H9 (cell line): ENCODE results near the gene ADIPOR1. TPM values are rescaled to one million over a fixed set of nuclear protein-coding genes. Genes with fewer than 3 reads are reported as not detected.

Source experiments
- DNase-seq: peaks from one replicate; pipeline ENCODE4 v3.0.0-alpha.2; 2017
- H2AFZ ChIP-seq: one replicate; pipeline ENCODE4 v1.6.1; 2013; ENCODE audit warnings: mild to moderate bottlenecking, low read length, control low read depth, moderate library complexity
- H2AK5ac ChIP-seq: 2 replicates; pipeline ENCODE4 v1.6.1; 2013; ENCODE audit warnings: low read length, control low read depth, mixed read lengths; ENCODE audit not compliant: insufficient read length
- H2BK120ac ChIP-seq: one replicate; pipeline ENCODE4 v1.6.1; 2013; ENCODE audit warnings: low read depth, mild to moderate bottlenecking, low read length, control low read depth, inconsistent platforms; ENCODE audit not compliant: poor library complexity, severe bottlenecking
- H2BK12ac ChIP-seq: 2 replicates; pipeline ENCODE4 v1.6.1; 2013; ENCODE audit warnings: low read length, control low read depth, mixed read lengths, low read depth; ENCODE audit not compliant: insufficient read length
- H2BK15ac ChIP-seq: 2 replicates; pipeline ENCODE4 v1.6.1; 2013; ENCODE audit warnings: low read depth, low read length, control low read depth
- H2BK20ac ChIP-seq: one replicate; pipeline ENCODE4 v1.6.1; 2013; ENCODE audit warnings: low read depth, mild to moderate bottlenecking, low read length, control low read depth, inconsistent platforms; ENCODE audit not compliant: poor library complexity, severe bottlenecking
- H2BK5ac ChIP-seq: 2 replicates; pipeline ENCODE4 v1.6.1; 2013; ENCODE audit warnings: low read length, control low read depth, mixed read lengths; ENCODE audit not compliant: insufficient read length
- H3K14ac ChIP-seq: 2 replicates; pipeline ENCODE4 v1.6.1; 2013; ENCODE audit warnings: low read length, control low read depth; ENCODE audit not compliant: insufficient read depth
- H3K18ac ChIP-seq: 2 replicates; pipeline ENCODE4 v1.6.1; 2013; ENCODE audit warnings: low read depth, mild to moderate bottlenecking, mixed read lengths, low read length, control low read depth; ENCODE audit not compliant: insufficient read length
- H3K23ac ChIP-seq: 2 replicates; pipeline ENCODE4 v1.6.1; 2013; ENCODE audit warnings: low read length, control low read depth, mixed read lengths, low read depth; ENCODE audit not compliant: insufficient read length
- H3K23me2 ChIP-seq: 2 replicates; pipeline ENCODE4 v1.6.1; 2013; ENCODE audit warnings: low read depth, mild to moderate bottlenecking, mixed read lengths, low read length, control low read depth; ENCODE audit not compliant: insufficient read length, poor library complexity, severe bottlenecking
- H3K27ac ChIP-seq: 2 replicates; pipeline ENCODE4 v1.5.1; 2013; ENCODE audit warnings: low read length, control low read depth, mixed read lengths, low read depth; ENCODE audit not compliant: insufficient read length
- H3K27me3 ChIP-seq: 2 replicates; pipeline ENCODE4 v1.6.1; 2013; ENCODE audit warnings: low read length, control low read depth, inconsistent platforms; ENCODE audit not compliant: insufficient read depth
- H3K4ac ChIP-seq: 2 replicates; pipeline ENCODE4 v1.6.1; 2013; ENCODE audit warnings: low read depth, mild to moderate bottlenecking, control low read depth, inconsistent platforms, low read length, moderate library complexity
- H3K4me1 ChIP-seq: 2 replicates; pipeline ENCODE4 v1.6.1; 2013; ENCODE audit warnings: low read length, control low read depth, inconsistent platforms; ENCODE audit not compliant: insufficient read depth
- H3K4me2 ChIP-seq: 2 replicates; pipeline ENCODE4 v1.6.1; 2013; ENCODE audit warnings: low read length, control low read depth, mixed read lengths; ENCODE audit not compliant: insufficient read length, insufficient read depth
- H3K56ac ChIP-seq: 2 replicates; pipeline ENCODE4 v1.6.1; 2013; ENCODE audit warnings: low read depth, mild to moderate bottlenecking, mixed read lengths, low read length, control low read depth; ENCODE audit not compliant: insufficient read length
- H3K79me1 ChIP-seq: 2 replicates; pipeline ENCODE4 v1.6.1; 2013; ENCODE audit warnings: low read depth, mild to moderate bottlenecking, moderate library complexity, low read length, control low read depth, inconsistent platforms; ENCODE audit not compliant: insufficient read depth, poor library complexity, severe bottlenecking
- H3K79me2 ChIP-seq: 2 replicates; pipeline ENCODE4 v1.6.1; 2013; ENCODE audit warnings: low read length, control low read depth, inconsistent platforms; ENCODE audit not compliant: insufficient read depth
- H3K9ac ChIP-seq: 2 replicates; pipeline ENCODE4 v1.6.1; 2013; ENCODE audit warnings: low read length, control low read depth, mixed read lengths; ENCODE audit not compliant: insufficient read length; ENCODE audit errors: extremely low read depth
- H3K9me3 ChIP-seq: one replicate; pipeline ENCODE4 v1.6.1; 2013; ENCODE audit warnings: low read depth, low read length, inconsistent platforms; ENCODE audit not compliant: control insufficient read depth
- H3T11ph ChIP-seq: one replicate; pipeline ENCODE4 v1.6.1; 2013; ENCODE audit warnings: mild to moderate bottlenecking, low read length, control low read depth, inconsistent platforms
- H4K20me1 ChIP-seq: one replicate; pipeline ENCODE4 v1.6.1; 2013; ENCODE audit not compliant: control insufficient read depth, insufficient read length, insufficient read depth
- H4K5ac ChIP-seq: 2 replicates; pipeline ENCODE4 v1.6.1; 2013; ENCODE audit warnings: low read depth, mild to moderate bottlenecking, mixed read lengths, low read length, control low read depth; ENCODE audit not compliant: insufficient read length
- H4K8ac ChIP-seq: replicated peaks from 2 replicates; pipeline ENCODE4 v1.6.1; 2013; ENCODE audit warnings: low read length, control low read depth, mixed read lengths, low read depth; ENCODE audit not compliant: insufficient read length
- H4K91ac ChIP-seq: 2 replicates; pipeline ENCODE4 v1.6.1; 2013; ENCODE audit warnings: low read depth, mild to moderate bottlenecking, moderate library complexity, mixed read lengths, low read length, control low read depth; ENCODE audit not compliant: insufficient read length
- H3K27ac Mint-ChIP-seq, 3 experiments: 2 replicates in 2 of 3; 3 replicates in 1 of 3; pipeline ENCODE4 v1.8.0; 2020 to 2021; ENCODE audit warnings: mixed read lengths in 3 of 3, mild to moderate bottlenecking in 1 of 3, moderate library complexity in 1 of 3
- H3K27me3 Mint-ChIP-seq: 2 replicates; pipeline ENCODE4 v1.8.0; 2021; ENCODE audit warnings: low read depth, mild to moderate bottlenecking, moderate library complexity, mixed read lengths
- H3K36me3 Mint-ChIP-seq, 3 experiments: 2 replicates in 2 of 3; 3 replicates in 1 of 3; pipeline ENCODE4 v1.8.0; 2020 to 2021; ENCODE audit warnings: low read depth in 3 of 3, mixed read lengths in 3 of 3; ENCODE audit not compliant: insufficient read depth in 1 of 3
- H3K4me1 Mint-ChIP-seq, 2 experiments: 2 replicates each; pipeline ENCODE4 v1.8.0; 2020; ENCODE audit warnings: mixed read lengths in 2 of 2
- H3K4me3 Mint-ChIP-seq, 2 experiments: 2 replicates in 1 of 2; 3 replicates in 1 of 2; pipeline ENCODE4 v1.8.0; 2020 to 2021; ENCODE audit warnings: mild to moderate bottlenecking in 2 of 2, mixed read lengths in 2 of 2, moderate library complexity in 1 of 2
- H3K9me3 Mint-ChIP-seq, 2 experiments: 2 replicates in 1 of 2; 3 replicates in 1 of 2; pipeline ENCODE4 v1.8.0; 2020; ENCODE audit warnings: mild to moderate bottlenecking in 2 of 2, mixed read lengths in 2 of 2, moderate library complexity in 1 of 2
- CTCF ChIP-seq: fragments of 200-600 bp; sonication (generic); conservative IDR thresholded peaks from 3 replicates; pipeline ENCODE4 v1.8.0; 2021; ENCODE audit warnings: antibody characterized with exemption, mild to moderate bottlenecking
- WGBS: extraction: QIAGEN DNeasy Blood & Tissue Kit; methylation state at CpG from one replicate; pipeline ENCODE4 v1.1.7; 2013; ENCODE audit warnings: missing lambda C conversion rate, low lambda C conversion rate, mixed read lengths; ENCODE audit not compliant: insufficient read length; ENCODE audit errors: extremely low coverage; 5-methylcytosine and 5-hydroxymethylcytosine counted together
- total RNA-seq: library from RNA; stranded (reverse); gene quantifications from 2 replicates; pipeline ENCODE4 v1.2.1, GENCODE V29; 2021

ADIPOR1 gene
- total RNA-seq, 1 experiment from 2014 or later, result 65.0 TPM

- Histone ChIP-seq H3T11ph (no peak overlapping the region), H3K9ac (no peak overlapping the region), H2BK12ac (no peak overlapping the region), H3K79me2 (peaks cover 6% of the 10 kb centered on the region; the same call in 1 of the 2 replicates), H3K9me3 (no peaks in the 10 kb centered on the region), H2AFZ (no peak overlapping the region), H3K4me2 (no peak overlapping the region), H3K56ac (no peak overlapping the region), H3K27ac (no peak overlapping the region), H4K20me1 (no peaks in the 10 kb centered on the region), H3K14ac (no peak overlapping the region), H4K5ac (no peak overlapping the region), H4K8ac (no peak overlapping the region), H3K18ac (no peak overlapping the region), H3K79me1 (peaks cover 3% of the 10 kb centered on the region), H3K4ac (no peak overlapping the region), H2AK5ac (no peak overlapping the region), H3K23ac (no peak overlapping the region), H3K27me3 (no peaks in the 10 kb centered on the region), H2BK120ac (no peak overlapping the region), H2BK20ac (no peak overlapping the region), H2BK5ac (no peak overlapping the region), H3K4me1 (no peaks in the 10 kb centered on the region), H2BK15ac (no peak overlapping the region), H4K91ac (no peak overlapping the region), H3K23me2 (peaks cover 8% of the 10 kb centered on the region)
- Mint-ChIP-seq H3K4me3 (no peak overlapping the region; a peak in 2 of 5 replicates), H3K36me3 (peaks cover under 1 to 8% (median 2%) of the 10 kb centered on the region in 3 experiments; a peak in 3 of 7 replicates), H3K9me3 (no peaks in the 10 kb centered on the region), H3K4me1 (peaks cover 17 to 18% of the 10 kb centered on the region in 2 experiments), H3K27me3 (no peaks in the 10 kb centered on the region), H3K27ac (no peak overlapping the region)
- DNase-seq, result no peak
- no CpG with 5 or more reads among the region's 1 CpG for WGBS
- no peak for TF ChIP-seq CTCF
Observed at GRCh38 chr1:202959276-202959620, 1.1 kb upstream of the ADIPOR1 start.
